ENCODE results near the gene PRM2.

The PRM2 gene

GRCh38 chr16:11258553-11259492, 17.5 kb downstream of the PRM2 start:
- no peak for DNase-seq

GRCh38 chr16:11257131-11257938, 18.9 kb downstream of the PRM2 start:
- peak; percentile 75 for DNase-seq

- peak; percentile 81 for DNase-seq
Observed at GRCh38 chr16:11256661-11257130, 19.6 kb downstream of the PRM2 start.

- DNase-seq, result peak; percentile 90
Observed at GRCh38 chr16:11255737-11256660, 20.3 kb downstream of the PRM2 start, which contains the start of gene SOCS1. SOCS1 (minus strand) TSS chr16:11256204; CDS start chr16:11255478, 726 bp downstream.

GRCh38 chr16:11254913-11255736, 21.2 kb downstream of the PRM2 start:
- DNase-seq, result peak; percentile 64

GRCh38 chr16:11253995-11254912, 22.0 kb downstream of the PRM2 start:
- DNase-seq, result peak; percentile 59

GRCh38 chr16:11253009-11253994, 23.0 kb downstream of the PRM2 start:
- DNase-seq, result peak; percentile 70

GRCh38 chr16:11252482-11252931, 23.8 kb downstream of the PRM2 start:
- peak; percentile 71 for DNase-seq

- peak; percentile 91 for DNase-seq
Observed at GRCh38 chr16:11251525-11252481, 24.5 kb downstream of the PRM2 start.

- DNase-seq, result peak; percentile 56
Observed at GRCh38 chr16:11250786-11251524, 25.3 kb downstream of the PRM2 start.

- peak; percentile 71 for DNase-seq
Observed at GRCh38 chr16:11250091-11250785, 26.0 kb downstream of the PRM2 start.

- DNase-seq, result no peak
Observed at GRCh38 chr16:11249233-11250061, 26.8 kb downstream of the PRM2 start.

- DNase-seq, result no peak
Observed at GRCh38 chr16:11248133-11248532, 28.1 kb downstream of the PRM2 start.

GRCh38 chr16:11245988-11246387, 30.3 kb downstream of the PRM2 start:
- DNase-seq, result peak; percentile 61

GRCh38 chr16:11245222-11245737, 31.0 kb downstream of the PRM2 start:
- no peak for DNase-seq

Measured in stimulated activated CD8-positive, alpha-beta memory T cell treated with anti-CD3 and anti-CD28 coated beads, Interleukin-4, amount 100 ng/mL, for 48 hours (primary cell).